ENCODE measurements around the gene DLG2. TPM values are rescaled to one million over a fixed set of nuclear protein-coding genes. Genes with fewer than 3 reads are reported as not detected.
"Not testable (repeated sequence)": the region's sequence is repeated elsewhere in the genome, so short reads cannot be mapped to it uniquely, and the experiment has no call there.

The DLG2 gene
- total and polyA plus RNA-seq, 2 donors (not counting 3 experiments of a cell fraction or from before 2014, with no cell fraction given): 0.15 to 1.1 TPM

DNA sequence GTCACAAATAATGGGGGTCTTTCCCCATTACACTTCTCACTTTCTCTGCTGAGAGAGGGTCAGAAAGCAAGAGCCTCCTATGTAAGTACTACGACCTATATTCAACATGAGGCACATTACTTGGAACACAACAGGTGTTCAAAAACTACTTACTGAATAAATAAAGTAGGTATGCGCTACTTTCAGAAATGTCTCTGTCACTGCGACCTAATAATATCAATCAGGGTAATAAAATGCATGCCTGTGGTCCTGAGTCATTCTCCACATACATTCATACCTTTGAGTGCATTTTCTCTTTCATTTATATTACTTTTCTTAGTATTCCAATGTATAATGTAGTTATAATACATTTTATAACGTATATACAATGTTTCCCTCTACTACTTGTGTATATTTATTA lies 838.9 kb downstream of the DLG2 start:
- CTCF ChIA-PET: no interaction called here
- POLR2A ChIA-PET: no interaction called here
- no peak overlapping the region for H3K9ac ChIP-seq (replicated peaks; ENCODE audit: extremely low read depth, insufficient read depth, low read length)
- H3K79me2 ChIP-seq (ENCODE audit: control insufficient read depth, insufficient read depth, low read length): no peaks in the 10 kb centered on the region
- no peak overlapping the region for H3K4me2 ChIP-seq (ENCODE audit: insufficient read depth, low read length)
- intact Hi-C loops (cut with micrococcal nuclease) (no loop called here), dilution Hi-C loops (cut with MboI; ENCODE audit: extremely low pct_ligation_motif_present, low sequenced_read_pairs) (no loop called here)
- H3K9me3 ChIP-seq (replicated peaks; ENCODE audit: control insufficient read depth, insufficient read depth, low read length): no peaks in the 10 kb centered on the region
- H3K36me3 ChIP-seq (ENCODE audit: control insufficient read depth in 2 of 2, extremely low read depth in 1 of 2, insufficient read depth in 2 of 2, low read length in 2 of 2): no peaks in the 10 kb centered on the region
- H3K4me1 ChIP-seq (ENCODE audit: control insufficient read depth, extremely low read depth, insufficient read depth, low read length): no peaks in the 10 kb centered on the region
- H3K27me3 ChIP-seq (ENCODE audit: control insufficient read depth in 2 of 2, insufficient read depth in 2 of 2, low read length in 2 of 2): no peaks in the 10 kb centered on the region
- H2AFZ ChIP-seq (ENCODE audit: low read depth, low read length): no peak overlapping the region
- BruUV-seq (replicated peaks): no TSS peak
- TF ChIP-seq GATA2 (IDR thresholded peaks at IDR 0.05; ENCODE audit: insufficient read depth, insufficient read length, low read depth, low read length) (no peak), MYC (IDR thresholded peaks at IDR 0.05; ENCODE audit: low read depth, low read length) (no peak)
- TF ChIP-seq, protein P1, sequence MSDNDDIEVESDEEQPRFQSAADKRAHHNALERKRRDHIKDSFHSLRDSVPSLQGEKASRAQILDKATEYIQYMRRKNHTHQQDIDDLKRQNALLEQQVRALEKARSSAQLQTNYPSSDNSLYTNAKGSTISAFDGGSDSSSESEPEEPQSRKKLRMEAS (IDR thresholded peaks at IDR 0.05; ENCODE audit: insufficient read depth, insufficient read length): no peak
- TF ChIP-seq, protein P2, sequence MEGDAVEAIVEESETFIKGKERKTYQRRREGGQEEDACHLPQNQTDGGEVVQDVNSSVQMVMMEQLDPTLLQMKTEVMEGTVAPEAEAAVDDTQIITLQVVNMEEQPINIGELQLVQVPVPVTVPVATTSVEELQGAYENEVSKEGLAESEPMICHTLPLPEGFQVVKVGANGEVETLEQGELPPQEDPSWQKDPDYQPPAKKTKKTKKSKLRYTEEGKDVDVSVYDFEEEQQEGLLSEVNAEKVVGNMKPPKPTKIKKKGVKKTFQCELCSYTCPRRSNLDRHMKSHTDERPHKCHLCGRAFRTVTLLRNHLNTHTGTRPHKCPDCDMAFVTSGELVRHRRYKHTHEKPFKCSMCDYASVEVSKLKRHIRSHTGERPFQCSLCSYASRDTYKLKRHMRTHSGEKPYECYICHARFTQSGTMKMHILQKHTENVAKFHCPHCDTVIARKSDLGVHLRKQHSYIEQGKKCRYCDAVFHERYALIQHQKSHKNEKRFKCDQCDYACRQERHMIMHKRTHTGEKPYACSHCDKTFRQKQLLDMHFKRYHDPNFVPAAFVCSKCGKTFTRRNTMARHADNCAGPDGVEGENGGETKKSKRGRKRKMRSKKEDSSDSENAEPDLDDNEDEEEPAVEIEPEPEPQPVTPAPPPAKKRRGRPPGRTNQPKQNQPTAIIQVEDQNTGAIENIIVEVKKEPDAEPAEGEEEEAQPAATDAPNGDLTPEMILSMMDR (IDR thresholded peaks at IDR 0.05; ENCODE audit: extremely low read depth in 1 of 2, insufficient read depth in 1 of 2, low read depth in 1 of 2, low read length in 2 of 2): no peak
- H3K4me3 ChIP-seq (replicated peaks in 1 of 3; ENCODE audit: insufficient read depth in 1 of 3, low read depth in 1 of 3, low read length in 3 of 3): no peak overlapping the region
- FAIRE-seq (no peak), DNase-seq (ENCODE audit: low read depth, low spot score) (no peak)
- H3K9me1 ChIP-seq (replicated peaks; ENCODE audit: control insufficient read depth, extremely low read depth, insufficient read depth, low read length): no peaks in the 10 kb centered on the region
- H4K20me1 ChIP-seq (replicated peaks; ENCODE audit: control insufficient read depth, extremely low read depth, insufficient read depth, low read length): no peaks in the 10 kb centered on the region
- H3K27ac ChIP-seq (ENCODE audit: insufficient read depth, low read depth, low read length): no peak overlapping the region

DNA sequence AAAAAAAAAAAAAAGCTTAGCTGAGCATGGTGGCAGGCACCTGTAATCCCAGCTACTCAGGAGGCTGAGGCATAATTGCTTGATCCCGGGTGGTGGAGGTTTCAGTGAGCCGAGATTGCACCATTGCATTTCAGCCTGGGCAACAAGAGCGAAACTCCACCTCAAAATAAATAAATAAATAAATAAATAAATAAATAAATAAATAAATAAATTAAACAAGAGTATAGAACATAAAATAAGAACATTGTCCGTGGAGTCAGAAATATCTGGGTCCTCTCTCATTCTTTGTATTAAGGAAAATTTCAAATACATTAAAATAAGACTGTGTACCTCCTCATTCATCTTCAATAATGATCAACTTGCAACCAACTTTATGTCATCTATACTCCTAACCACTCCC lies 843.0 kb downstream of the DLG2 start:
- H3K9me3 ChIP-seq (replicated peaks; ENCODE audit: control insufficient read depth, insufficient read depth, low read length); H3K27ac ChIP-seq (ENCODE audit: insufficient read depth, low read depth, low read length); H3K4me2 ChIP-seq (ENCODE audit: insufficient read depth, low read length); H4K20me1 ChIP-seq (replicated peaks; ENCODE audit: control insufficient read depth, extremely low read depth, insufficient read depth, low read length); H3K79me2 ChIP-seq (ENCODE audit: control insufficient read depth, insufficient read depth, low read length); CTCF ChIA-PET; H3K9ac ChIP-seq (replicated peaks; ENCODE audit: extremely low read depth, insufficient read depth, low read length); H3K9me1 ChIP-seq (replicated peaks; ENCODE audit: control insufficient read depth, extremely low read depth, insufficient read depth, low read length); FAIRE-seq; intact Hi-C loops (cut with micrococcal nuclease); POLR2A ChIA-PET; H2AFZ ChIP-seq (ENCODE audit: low read depth, low read length); BruUV-seq (replicated peaks); H3K4me3 ChIP-seq (replicated peaks in 1 of 3; ENCODE audit: insufficient read depth in 1 of 3, low read depth in 1 of 3, low read length in 3 of 3); H3K4me1 ChIP-seq (ENCODE audit: control insufficient read depth, extremely low read depth, insufficient read depth, low read length); H3K36me3 ChIP-seq (ENCODE audit: control insufficient read depth in 2 of 2, extremely low read depth in 1 of 2, insufficient read depth in 2 of 2, low read length in 2 of 2); H3K27me3 ChIP-seq (ENCODE audit: control insufficient read depth in 2 of 2, insufficient read depth in 2 of 2, low read length in 2 of 2); dilution Hi-C loops (cut with MboI; ENCODE audit: extremely low pct_ligation_motif_present, low sequenced_read_pairs); DNase-seq (ENCODE audit: low read depth, low spot score): not testable (repeated sequence)
